Measurements from ENCODE around the gene COASY. TPM values are rescaled to one million over a fixed set of nuclear protein-coding genes. Genes with fewer than 3 reads are reported as not detected.

COASY gene
- polyA plus RNA-seq, 1 of the 3 experiments (the other 2 are of a cell fraction): 69.4 TPM

- H3K27me3 ChIP-seq (ENCODE audit: insufficient read depth): no peaks in the 10 kb centered on the region
- WGBS (ENCODE audit: low lambda C conversion rate): 99% methylated on average over 7 of the region's 7 CpGs
- no peak for TF ChIP-seq CTCF (IDR thresholded peaks at IDR 0.05)
- no peak overlapping the region for H3K4me2 ChIP-seq
- peaks cover 67% of the 10 kb centered on the region for H4K20me1 ChIP-seq (ENCODE audit: insufficient read depth)
- no peaks in the 10 kb centered on the region for H3K9me3 ChIP-seq
- H3F3A ChIP-seq (replicated peaks; ENCODE audit: insufficient read depth): peaks cover 7% of the 10 kb centered on the region
- peaks cover 0 to 3% of the 10 kb centered on the region in 2 experiments; a peak in 2 of 4 replicates for H3K4me1 ChIP-seq (ENCODE audit: control insufficient read depth in 1 of 2, insufficient read depth in 2 of 2, low read depth in 1 of 2, low read length in 1 of 2)
- DNase-seq: no peak
- H3K9me2 ChIP-seq: no peaks in the 10 kb centered on the region
- no peak overlapping the region for H3K4me3 ChIP-seq (ENCODE audit: low read depth in 2 of 2, low read length in 1 of 2)
- ChIA-PET CTCF (interaction anchor here (1.5 kb wide), 1 partner anchor 73 kb away, joined by 4 read pairs; the partner anchor contains the start of gene PLEKHH3), POLR2A (no interaction called here)
- no peak overlapping the region for H2AFZ ChIP-seq (ENCODE audit: low read depth)
- no peak overlapping the region for H3K27ac ChIP-seq (ENCODE audit: low read depth in 2 of 2, low read length in 1 of 2)
- no peak overlapping the region for H3K9ac ChIP-seq
- H3K79me2 ChIP-seq (ENCODE audit: insufficient read depth): peaks cover 100% of the 10 kb centered on the region
- H3K36me3 ChIP-seq (replicated peaks in 1 of 2; ENCODE audit: control insufficient read depth in 1 of 2, insufficient read depth in 2 of 2, low read length in 1 of 2): peaks cover 0 to 13% of the 10 kb centered on the region in 2 experiments
These were observed 41.4 kb downstream of the COASY start for GRCh38 chr17:42603318-42603717.

GRCh38 chr17:42607769-42608168 lies 45.8 kb downstream of the COASY start:
- H4K20me1 ChIP-seq (ENCODE audit: insufficient read depth): peaks cover 47% of the 10 kb centered on the region
- H3K27me3 ChIP-seq (ENCODE audit: insufficient read depth): no peaks in the 10 kb centered on the region
- no peak overlapping the region; a peak in 1 of 4 replicates for H3K27ac ChIP-seq (ENCODE audit: low read depth in 2 of 2, low read length in 1 of 2)
- H3K36me3 ChIP-seq (replicated peaks in 1 of 2; ENCODE audit: control insufficient read depth in 1 of 2, insufficient read depth in 2 of 2, low read length in 1 of 2): peaks cover 10 to 21% of the 10 kb centered on the region in 2 experiments
- H3K4me1 ChIP-seq (ENCODE audit: control insufficient read depth in 1 of 2, insufficient read depth in 2 of 2, low read depth in 1 of 2, low read length in 1 of 2): peaks cover 0 to 6% of the 10 kb centered on the region in 2 experiments; a peak in 2 of 4 replicates
- no peak overlapping the region for H2AFZ ChIP-seq (ENCODE audit: low read depth)
- no peaks in the 10 kb centered on the region for H3K9me2 ChIP-seq
- DNase-seq: no peak
- H3F3A ChIP-seq (replicated peaks; ENCODE audit: insufficient read depth): peaks cover 12% of the 10 kb centered on the region
- 61% methylated on average over 3 of the region's 3 CpGs for WGBS (ENCODE audit: low lambda C conversion rate)
- ChIA-PET POLR2A (interaction anchor here (1.7 to 2.8 kb wide), 4 partner anchors 8 to 71 kb away, joined by 4 to 16 read pairs (median 13); partner anchors contain the start of gene PSMC3IP), CTCF (interaction anchor here (0.6 to 4.8 kb wide), 9 partner anchors 9 to 156 kb away, joined by 3 to 48 read pairs (median 6); partner anchors contain the start of genes CCR10, PLEKHH3 and PSMC3IP)
- H3K9ac ChIP-seq: peak overlapping the region; percentile 89
- H3K4me3 ChIP-seq (ENCODE audit: low read depth in 2 of 2, low read length in 1 of 2): peak overlapping the region; percentile 56 to 99
- H3K9me3 ChIP-seq: no peaks in the 10 kb centered on the region
- TF ChIP-seq RAD21 (IDR thresholded peaks at IDR 0.05; ENCODE audit: low read length): no peak
- TF ChIP-seq IRF3 (IDR thresholded peaks at IDR 0.05; ENCODE audit: low read depth, low read length): no peak
- H3K79me2 ChIP-seq (ENCODE audit: insufficient read depth): peaks cover 78% of the 10 kb centered on the region
- H3K4me2 ChIP-seq: peak overlapping the region; percentile 97

GRCh38 chr17:42608305-42609181 lies 46.6 kb downstream of the COASY start:
- H3K4me2 ChIP-seq: peak overlapping the region; percentile 97
- no peaks in the 10 kb centered on the region for H3K9me3 ChIP-seq
- H4K20me1 ChIP-seq (ENCODE audit: insufficient read depth): peaks cover 39% of the 10 kb centered on the region
- H3K27ac ChIP-seq (ENCODE audit: low read depth in 2 of 2, low read length in 1 of 2): peak overlapping the region; percentile 80
- peaks cover 70% of the 10 kb centered on the region for H3K79me2 ChIP-seq (ENCODE audit: insufficient read depth)
- POLR2A ChIA-PET: interaction anchor here (1.5 to 2.8 kb wide), 7 partner anchors 9 to 72 kb away, joined by 4 to 16 read pairs (median 11); partner anchors contain the start of genes PLEKHH3 and PSMC3IP
- H2AFZ ChIP-seq (ENCODE audit: low read depth): peak overlapping the region; percentile 84
- no peaks in the 10 kb centered on the region for H3K27me3 ChIP-seq (ENCODE audit: insufficient read depth)
- peaks cover 12% of the 10 kb centered on the region for H3F3A ChIP-seq (replicated peaks; ENCODE audit: insufficient read depth)
- H3K9me2 ChIP-seq: no peaks in the 10 kb centered on the region
- no peak for DNase-seq
- peak overlapping the region; percentile 89 for H3K9ac ChIP-seq
- peak overlapping the region; percentile 56 to 99 for H3K4me3 ChIP-seq (ENCODE audit: low read depth in 2 of 2, low read length in 1 of 2)
- peaks cover 16 to 24% of the 10 kb centered on the region in 2 experiments for H3K36me3 ChIP-seq (replicated peaks in 1 of 2; ENCODE audit: control insufficient read depth in 1 of 2, insufficient read depth in 2 of 2, low read length in 1 of 2)
- CTCF ChIA-PET: interaction anchor here (0.7 to 4.8 kb wide), 11 partner anchors 10 to 155 kb away, joined by 3 to 48 read pairs (median 6); partner anchors contain the start of genes CCR10, PLEKHH3 and PSMC3IP
- peaks cover 0 to 6% of the 10 kb centered on the region in 2 experiments; a peak in 2 of 4 replicates for H3K4me1 ChIP-seq (ENCODE audit: control insufficient read depth in 1 of 2, insufficient read depth in 2 of 2, low read depth in 1 of 2, low read length in 1 of 2)
- under 1% methylated on average over 29 of the region's 30 CpGs for WGBS (ENCODE audit: low lambda C conversion rate)
- no peak for TF ChIP-seq RFX5 (IDR thresholded peaks at IDR 0.05; ENCODE audit: low read length)
- no peak for TF ChIP-seq MEF2A (IDR thresholded peaks at IDR 0.05; ENCODE audit: borderline replicate concordance, low read depth)
- TF ChIP-seq USF1 (IDR thresholded peaks at IDR 0.05; ENCODE audit: borderline replicate concordance, low read depth): no peak
- no peak for TF ChIP-seq NFIC (IDR thresholded peaks at IDR 0.05; ENCODE audit: borderline replicate concordance)
- no peak for TF ChIP-seq TCF12 (IDR thresholded peaks at IDR 0.05)
- TF ChIP-seq SIN3A (IDR thresholded peaks at IDR 0.05; ENCODE audit: borderline replicate concordance, low read depth, low read length): no peak
- TF ChIP-seq ELF1 (IDR thresholded peaks at IDR 0.05): no peak
- no peak for TF ChIP-seq JUND (IDR thresholded peaks at IDR 0.05)
- TF ChIP-seq EZH2phosphoT487 (IDR thresholded peaks at IDR 0.05; ENCODE audit: borderline replicate concordance, low read depth): no peak
- TF ChIP-seq SMC3 (IDR thresholded peaks at IDR 0.05; ENCODE audit: low read depth, low read length): no peak
- TF ChIP-seq GATA2 (CRISPR knock-in tag; IDR thresholded peaks at IDR 0.05): no peak
- no peak for TF ChIP-seq RAD21 (IDR thresholded peaks at IDR 0.05; ENCODE audit: low read length)
- TF ChIP-seq FOSL2 (IDR thresholded peaks at IDR 0.05; ENCODE audit: borderline replicate concordance, low read depth): no peak
